ENCODE results near the gene HECTD2.
"Not testable (repeated sequence)": the region's sequence is repeated elsewhere in the genome, so short reads cannot be mapped to it uniquely, and the experiment has no call there.

Gene HECTD2

DNA sequence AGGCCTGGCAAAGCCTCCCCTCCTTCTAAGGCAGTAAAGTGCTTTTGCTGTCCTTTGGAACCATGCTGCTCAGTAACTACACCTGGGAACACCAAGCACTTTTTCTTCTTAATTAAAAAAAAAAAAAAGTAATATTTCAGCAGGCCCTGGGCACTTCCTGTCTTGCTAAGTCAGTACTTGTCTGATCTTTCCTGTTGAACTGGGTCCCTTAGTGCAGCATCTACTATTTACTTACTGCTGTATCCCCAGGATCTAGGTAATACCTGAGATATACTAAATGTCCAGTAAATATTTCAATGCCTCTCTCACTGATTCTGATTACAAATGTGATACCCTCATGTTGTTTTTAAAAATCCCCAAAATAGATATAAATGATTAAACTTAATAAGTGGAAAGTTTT is 145.3 kb downstream of the HECTD2 start:
- no peak overlapping the region for H3K4me3 ChIP-seq (ENCODE audit: low read length)
- no peaks in the 10 kb centered on the region for H3K27me3 ChIP-seq (ENCODE audit: insufficient read depth, low read length)
- H3K9me3 ChIP-seq (ENCODE audit: insufficient read depth, low read depth, low read length): no peaks in the 10 kb centered on the region
- no peak overlapping the region for H3K27ac ChIP-seq (ENCODE audit: low read depth, low read length)
- H3K4me1 ChIP-seq (ENCODE audit: insufficient read depth, low read length): no peaks in the 10 kb centered on the region
- no peaks in the 10 kb centered on the region for H3K36me3 ChIP-seq (ENCODE audit: insufficient read depth, low read length)
- H3K9ac ChIP-seq (ENCODE audit: low read depth, low read length): no peak overlapping the region

DNA sequence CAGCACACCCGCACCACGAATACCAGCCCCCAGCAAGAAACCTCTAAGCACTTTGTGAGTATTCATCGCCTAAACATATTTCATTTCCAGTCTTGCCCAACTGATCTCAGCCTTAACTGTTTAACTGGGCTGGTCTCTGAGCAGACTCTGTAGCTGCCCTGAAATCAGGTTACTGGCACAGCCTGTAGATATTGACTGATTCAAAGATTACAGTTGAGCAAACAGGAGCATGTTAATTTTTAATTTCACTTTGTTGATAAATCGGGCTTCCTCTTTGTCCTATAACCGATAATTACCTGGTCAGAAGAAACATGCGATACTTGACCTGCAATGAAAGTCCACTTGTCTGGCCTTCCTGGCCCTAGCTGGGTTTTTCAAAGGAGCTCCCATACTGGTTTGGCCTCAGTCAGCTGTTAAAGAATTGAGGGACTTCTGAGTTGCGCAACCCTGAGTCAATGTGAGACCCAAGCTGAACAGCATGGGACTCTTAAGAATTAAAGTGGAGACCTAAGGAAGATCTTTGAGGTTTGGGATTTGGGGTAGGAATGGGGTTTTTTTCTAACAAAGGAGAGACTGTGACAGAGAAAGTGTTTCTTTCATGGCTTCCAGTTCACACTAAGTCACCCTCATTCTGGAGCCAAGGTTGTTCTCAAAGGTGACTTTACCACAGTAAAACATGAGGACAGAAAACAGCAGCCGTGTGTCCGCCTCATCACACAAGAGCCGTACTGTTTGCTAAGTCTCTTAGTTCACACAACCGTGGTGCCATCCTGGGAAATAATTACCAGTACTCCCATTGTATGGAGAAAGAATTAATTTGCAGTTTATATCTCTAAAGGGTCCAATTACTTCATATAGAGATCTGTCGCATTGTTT is 146.8 kb downstream of the HECTD2 start:
- Histone ChIP-seq H3K27me3 (ENCODE audit: insufficient read depth, low read length) (no peaks in the 10 kb centered on the region), H3K4me1 (ENCODE audit: insufficient read depth, low read length) (no peaks in the 10 kb centered on the region), H3K27ac (ENCODE audit: low read depth, low read length) (no peak overlapping the region), H3K36me3 (ENCODE audit: insufficient read depth, low read length) (no peaks in the 10 kb centered on the region), H3K9me3 (ENCODE audit: insufficient read depth, low read depth, low read length) (peaks cover 11% of the 10 kb centered on the region; the same call in 1 of the 2 replicates), H3K4me3 (ENCODE audit: low read length) (no peak overlapping the region), H3K9ac (ENCODE audit: low read depth, low read length) (no peak overlapping the region)
- 94% methylated on average over 12 of the region's 12 CpGs for WGBS

DNA sequence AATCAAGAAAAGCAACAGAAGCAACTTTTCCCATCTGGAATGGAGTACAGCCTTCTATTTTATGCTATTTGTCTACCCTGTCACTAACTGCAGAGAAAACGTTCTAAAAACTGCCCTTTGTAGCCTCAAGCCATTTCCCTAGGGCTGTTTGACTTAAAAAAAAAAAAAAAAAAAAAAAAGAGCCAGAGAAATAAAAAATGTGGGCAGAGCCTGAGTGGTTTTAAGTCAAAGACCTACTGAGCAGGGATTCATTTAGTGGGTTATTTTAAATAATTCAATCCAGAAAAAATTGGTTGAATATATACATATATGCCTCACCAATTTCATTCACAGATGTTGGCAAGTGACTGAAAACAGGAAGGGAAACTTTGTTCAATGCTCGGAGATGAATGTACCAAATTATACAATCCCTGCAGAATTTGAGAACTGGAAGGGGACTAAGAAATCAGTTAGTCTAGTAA is 147.5 kb downstream of the HECTD2 start:
- H3K9me3 ChIP-seq (ENCODE audit: insufficient read depth, low read depth, low read length): peaks cover 11% of the 10 kb centered on the region; the same call in 1 of the 2 replicates
- H3K9ac ChIP-seq (ENCODE audit: low read depth, low read length): no peak overlapping the region
- WGBS: 86% methylated on average over 2 of the region's 2 CpGs
- no peaks in the 10 kb centered on the region for H3K36me3 ChIP-seq (ENCODE audit: insufficient read depth, low read length)
- H3K27ac ChIP-seq (ENCODE audit: low read depth, low read length): no peak overlapping the region
- H3K4me3 ChIP-seq (ENCODE audit: low read length): no peak overlapping the region
- H3K4me1 ChIP-seq (ENCODE audit: insufficient read depth, low read length): no peaks in the 10 kb centered on the region
- no peaks in the 10 kb centered on the region for H3K27me3 ChIP-seq (ENCODE audit: insufficient read depth, low read length)

GRCh38 chr10:91558473-91558872 is 148.3 kb downstream of the HECTD2 start:
- Histone ChIP-seq H3K27ac (ENCODE audit: low read depth, low read length) (no peak overlapping the region), H3K4me3 (ENCODE audit: low read length) (no peak overlapping the region), H3K4me1 (ENCODE audit: insufficient read depth, low read length) (no peaks in the 10 kb centered on the region), H3K27me3 (ENCODE audit: insufficient read depth, low read length) (no peaks in the 10 kb centered on the region), H3K9me3 (ENCODE audit: insufficient read depth, low read depth, low read length) (peaks cover 11% of the 10 kb centered on the region; the same call in 1 of the 2 replicates), H3K36me3 (ENCODE audit: insufficient read depth, low read length) (no peaks in the 10 kb centered on the region), H3K9ac (ENCODE audit: low read depth, low read length) (no peak overlapping the region)
- WGBS: 94% methylated on average over 3 of the region's 3 CpGs

DNA sequence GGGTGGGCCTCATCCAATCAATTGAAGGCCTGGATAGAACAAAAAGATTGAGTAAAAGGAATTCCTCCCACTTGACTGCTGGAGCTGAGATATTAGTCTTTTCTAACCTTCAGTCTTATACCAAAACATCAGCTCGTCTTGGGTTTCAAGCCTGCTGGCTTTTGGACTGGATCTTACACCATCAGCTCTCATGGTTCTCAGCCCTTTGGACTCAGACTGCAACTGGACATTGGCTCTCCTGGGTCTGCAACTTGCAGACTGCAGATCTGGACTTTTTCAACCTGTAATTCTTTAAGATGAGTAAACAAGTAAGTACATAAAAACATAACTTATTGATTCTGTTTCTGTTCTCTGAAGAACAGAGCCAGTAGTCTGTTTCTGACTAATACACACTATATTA is 149.0 kb downstream of the HECTD2 start:
- no peaks in the 10 kb centered on the region for H3K4me1 ChIP-seq (ENCODE audit: insufficient read depth, low read length)
- H3K9ac ChIP-seq (ENCODE audit: low read depth, low read length): no peak overlapping the region
- H3K36me3 ChIP-seq (ENCODE audit: insufficient read depth, low read length): no peaks in the 10 kb centered on the region
- WGBS: 87% methylated on average over 1 of the region's 1 CpG
- H3K9me3 ChIP-seq (ENCODE audit: insufficient read depth, low read depth, low read length): peaks cover 11% of the 10 kb centered on the region; the same call in 1 of the 2 replicates
- H3K4me3 ChIP-seq (ENCODE audit: low read length): no peak overlapping the region
- H3K27ac ChIP-seq (ENCODE audit: low read depth, low read length): no peak overlapping the region
- no peaks in the 10 kb centered on the region for H3K27me3 ChIP-seq (ENCODE audit: insufficient read depth, low read length)

- no peak overlapping the region for H3K9ac ChIP-seq (ENCODE audit: low read depth, low read length)
- H3K4me1 ChIP-seq (ENCODE audit: insufficient read depth, low read length): no peaks in the 10 kb centered on the region
- no peaks in the 10 kb centered on the region for H3K27me3 ChIP-seq (ENCODE audit: insufficient read depth, low read length)
- 94% methylated on average over 2 of the region's 2 CpGs for WGBS
- H3K36me3 ChIP-seq (ENCODE audit: insufficient read depth, low read length): no peaks in the 10 kb centered on the region
- no peak overlapping the region for H3K27ac ChIP-seq (ENCODE audit: low read depth, low read length)
- H3K9me3 ChIP-seq (ENCODE audit: insufficient read depth, low read depth, low read length): peaks cover 11% of the 10 kb centered on the region; the same call in 1 of the 2 replicates
- H3K4me3 ChIP-seq (ENCODE audit: low read length): no peak overlapping the region
These were observed 149.6 kb downstream of the HECTD2 start for GRCh38 chr10:91559750-91560149.

DNA sequence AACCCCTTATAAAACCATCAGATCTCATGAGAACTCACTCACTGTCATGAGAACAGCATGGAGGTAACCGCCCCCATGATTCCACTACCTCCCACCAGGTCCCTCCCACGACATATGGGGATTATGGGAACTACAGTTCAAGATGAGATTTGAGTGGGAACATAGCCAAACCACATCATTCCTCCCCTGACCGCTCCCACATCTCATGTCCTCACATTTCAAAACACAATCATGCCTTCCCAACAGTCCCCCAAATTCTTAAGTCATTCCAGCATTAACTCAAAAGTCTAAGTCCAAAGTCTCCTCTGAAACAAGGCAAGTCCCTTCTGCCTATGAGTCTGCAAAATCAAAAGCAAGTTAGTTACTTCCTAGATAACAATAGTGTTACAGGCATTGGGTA is 150.7 kb downstream of the HECTD2 start:
- not testable (repeated sequence) for H3K36me3 ChIP-seq (ENCODE audit: insufficient read depth, low read length); H3K27me3 ChIP-seq (ENCODE audit: insufficient read depth, low read length); H3K4me1 ChIP-seq (ENCODE audit: insufficient read depth, low read length); H3K27ac ChIP-seq (ENCODE audit: low read depth, low read length); H3K4me3 ChIP-seq (ENCODE audit: low read length); H3K9ac ChIP-seq (ENCODE audit: low read depth, low read length)
- H3K9me3 ChIP-seq (ENCODE audit: insufficient read depth, low read depth, low read length): peaks cover 11% of the 10 kb centered on the region; the same call in 1 of the 2 replicates
- WGBS: 79% methylated on average over 2 of the region's 3 CpGs

DNA sequence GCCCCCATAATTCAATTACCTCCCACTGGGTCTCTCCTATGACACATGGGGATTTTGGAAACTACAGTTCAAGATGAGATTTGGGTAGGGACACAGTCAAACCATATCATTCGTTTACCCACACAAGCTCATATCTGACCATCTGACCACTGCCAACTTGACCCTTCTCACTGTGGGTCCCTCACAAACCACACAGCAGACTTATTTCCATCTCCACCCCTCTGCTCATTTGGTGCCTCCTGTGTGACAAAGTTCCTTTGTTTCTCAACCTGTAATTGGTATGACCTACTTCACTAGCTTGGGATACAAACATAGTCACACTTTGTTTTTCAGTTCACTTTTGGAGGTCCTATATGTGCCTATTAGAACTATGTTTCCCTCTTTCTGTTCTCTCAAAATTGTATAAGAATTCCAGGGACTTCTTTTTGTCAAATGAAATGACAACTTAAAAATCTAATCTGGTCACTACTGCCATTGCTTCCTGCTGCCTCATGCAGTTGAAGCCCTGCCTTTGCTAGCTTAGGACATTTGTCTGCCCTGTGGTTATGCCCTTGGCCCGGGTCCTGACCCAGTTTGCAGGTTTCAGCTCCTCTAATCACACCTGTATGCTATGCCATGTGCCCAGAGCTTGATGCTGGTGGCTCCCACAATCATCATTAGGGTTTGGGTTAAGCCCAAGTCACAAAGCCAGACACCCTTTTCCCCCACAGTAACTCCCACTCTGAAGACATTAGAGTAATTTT is 152.9 kb downstream of the HECTD2 start:
- Histone ChIP-seq H3K4me3 (ENCODE audit: low read length) (no peak overlapping the region), H3K36me3 (ENCODE audit: insufficient read depth, low read length) (no peaks in the 10 kb centered on the region), H3K27ac (ENCODE audit: low read depth, low read length) (no peak overlapping the region), H3K9me3 (ENCODE audit: insufficient read depth, low read depth, low read length) (peaks cover 11% of the 10 kb centered on the region; the same call in 1 of the 2 replicates), H3K9ac (ENCODE audit: low read depth, low read length) (no peak overlapping the region), H3K4me1 (ENCODE audit: insufficient read depth, low read length) (no peaks in the 10 kb centered on the region), H3K27me3 (ENCODE audit: insufficient read depth, low read length) (no peaks in the 10 kb centered on the region)
- 87% methylated on average over 2 of the region's 2 CpGs for WGBS

- no peaks in the 10 kb centered on the region for H3K4me1 ChIP-seq (ENCODE audit: insufficient read depth, low read length)
- WGBS: 96% methylated on average over 3 of the region's 3 CpGs
- H3K27me3 ChIP-seq (ENCODE audit: insufficient read depth, low read length): no peaks in the 10 kb centered on the region
- H3K9me3 ChIP-seq (ENCODE audit: insufficient read depth, low read depth, low read length): peaks cover 11% of the 10 kb centered on the region; the same call in 1 of the 2 replicates
- no peak overlapping the region for H3K9ac ChIP-seq (ENCODE audit: low read depth, low read length)
- H3K36me3 ChIP-seq (ENCODE audit: insufficient read depth, low read length): no peaks in the 10 kb centered on the region
- no peak overlapping the region for H3K27ac ChIP-seq (ENCODE audit: low read depth, low read length)
- H3K4me3 ChIP-seq (ENCODE audit: low read length): no peak overlapping the region
These were observed 153.9 kb downstream of the HECTD2 start for GRCh38 chr10:91564026-91564425.
